ENCODE results near the gene FXYD7.

FXYD7 gene

DNA sequence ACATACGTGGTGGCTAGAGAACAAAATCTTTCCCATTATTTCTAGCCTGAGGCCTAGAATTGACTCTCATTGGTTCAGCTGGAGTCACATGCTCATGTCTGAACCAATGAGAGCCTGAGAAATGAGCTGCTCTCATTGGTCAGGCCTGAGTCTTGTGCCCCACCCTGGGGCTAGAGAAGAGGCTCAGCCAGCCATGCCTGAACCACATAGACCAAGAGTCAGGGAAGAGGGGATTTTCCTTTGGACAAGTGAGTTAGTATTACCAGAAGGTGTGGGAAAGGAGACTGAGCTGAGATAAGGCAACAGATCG, 18.3 kb downstream of the FXYD7 start:
- no peak for DNase-seq (ENCODE audit: low read depth)
- H3K4me3 ChIP-seq (ENCODE audit: low read depth, low read length): no peak overlapping the region
- TF ChIP-seq, protein P1, sequence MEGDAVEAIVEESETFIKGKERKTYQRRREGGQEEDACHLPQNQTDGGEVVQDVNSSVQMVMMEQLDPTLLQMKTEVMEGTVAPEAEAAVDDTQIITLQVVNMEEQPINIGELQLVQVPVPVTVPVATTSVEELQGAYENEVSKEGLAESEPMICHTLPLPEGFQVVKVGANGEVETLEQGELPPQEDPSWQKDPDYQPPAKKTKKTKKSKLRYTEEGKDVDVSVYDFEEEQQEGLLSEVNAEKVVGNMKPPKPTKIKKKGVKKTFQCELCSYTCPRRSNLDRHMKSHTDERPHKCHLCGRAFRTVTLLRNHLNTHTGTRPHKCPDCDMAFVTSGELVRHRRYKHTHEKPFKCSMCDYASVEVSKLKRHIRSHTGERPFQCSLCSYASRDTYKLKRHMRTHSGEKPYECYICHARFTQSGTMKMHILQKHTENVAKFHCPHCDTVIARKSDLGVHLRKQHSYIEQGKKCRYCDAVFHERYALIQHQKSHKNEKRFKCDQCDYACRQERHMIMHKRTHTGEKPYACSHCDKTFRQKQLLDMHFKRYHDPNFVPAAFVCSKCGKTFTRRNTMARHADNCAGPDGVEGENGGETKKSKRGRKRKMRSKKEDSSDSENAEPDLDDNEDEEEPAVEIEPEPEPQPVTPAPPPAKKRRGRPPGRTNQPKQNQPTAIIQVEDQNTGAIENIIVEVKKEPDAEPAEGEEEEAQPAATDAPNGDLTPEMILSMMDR (IDR thresholded peaks at IDR 0.05; ENCODE audit: control insufficient read depth, extremely low read depth, insufficient read depth): no peak

DNA sequence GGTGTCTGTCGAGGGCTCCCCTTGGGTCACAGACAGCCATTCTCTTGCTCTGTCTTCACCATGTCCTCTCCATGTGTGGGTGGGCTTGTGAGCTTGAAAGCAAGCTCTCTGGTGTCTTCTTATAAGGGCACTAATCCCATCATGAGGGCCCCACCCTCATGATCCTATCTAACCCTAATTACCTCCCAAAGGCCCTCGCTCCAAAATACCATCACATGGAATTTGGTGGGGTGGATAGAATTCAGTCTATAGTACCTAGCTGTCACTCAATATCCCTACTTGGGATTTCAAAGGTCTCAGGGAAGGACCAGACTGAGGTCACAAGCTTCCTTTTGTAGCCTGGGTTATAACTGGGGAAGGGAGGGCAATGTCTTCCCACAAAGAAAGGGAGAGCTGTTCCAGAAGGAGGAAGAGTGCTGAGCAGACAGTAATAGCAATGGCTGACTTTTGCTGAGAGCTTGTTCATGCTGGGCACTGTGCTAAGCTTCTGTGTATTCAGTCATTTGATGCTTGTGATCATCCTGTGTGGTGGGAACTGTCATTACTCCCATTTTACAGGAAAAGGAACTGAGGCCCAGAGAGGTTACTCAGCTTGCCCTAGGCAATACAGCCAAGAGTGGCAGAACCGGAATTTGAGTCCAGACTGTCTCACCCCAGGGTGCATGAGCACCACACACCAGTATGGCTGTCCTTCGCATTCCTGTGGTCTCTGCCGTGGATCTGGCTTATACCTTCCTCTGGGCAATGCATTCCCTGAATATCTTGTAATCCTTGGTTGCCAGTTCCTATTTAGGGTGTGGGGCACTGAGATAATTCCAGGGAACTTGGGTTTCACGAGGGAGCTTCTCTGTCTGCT, 19.6 kb downstream of the FXYD7 start:
- DNase-seq (ENCODE audit: low read depth): no peak
- no peak overlapping the region for H3K4me3 ChIP-seq (ENCODE audit: low read depth, low read length)

DNA sequence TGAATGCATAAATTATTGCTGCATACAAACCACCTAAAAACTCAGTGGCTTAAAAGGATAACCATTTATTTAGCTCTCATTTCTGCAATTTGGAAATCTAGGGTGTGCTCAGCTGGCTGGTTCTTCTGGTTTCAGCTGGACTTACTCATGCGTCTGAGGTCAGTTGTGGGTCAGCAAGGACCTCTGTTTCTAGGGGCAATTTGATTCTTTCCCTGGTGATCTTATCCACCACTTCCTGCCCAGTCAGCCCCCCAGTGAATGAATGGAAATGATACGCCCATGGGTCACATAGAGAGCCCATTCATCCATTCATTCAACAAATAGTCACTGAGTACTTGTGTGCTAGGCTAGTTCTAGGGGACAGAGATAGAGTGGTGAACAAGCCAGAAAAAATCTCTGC, 21.4 kb downstream of the FXYD7 start:
- no peak overlapping the region for H3K4me3 ChIP-seq (ENCODE audit: low read depth, low read length)
- TF ChIP-seq, protein P1 (IDR thresholded peaks at IDR 0.05; ENCODE audit: control insufficient read depth, extremely low read depth, insufficient read depth): no peak
- DNase-seq (ENCODE audit: low read depth): no peak

More for the DNA sequence above, 19.6 kb downstream of the FXYD7 start:
- TF ChIP-seq, protein P1 (IDR thresholded peaks at IDR 0.05; ENCODE audit: control insufficient read depth, extremely low read depth, insufficient read depth): no peak

DNA sequence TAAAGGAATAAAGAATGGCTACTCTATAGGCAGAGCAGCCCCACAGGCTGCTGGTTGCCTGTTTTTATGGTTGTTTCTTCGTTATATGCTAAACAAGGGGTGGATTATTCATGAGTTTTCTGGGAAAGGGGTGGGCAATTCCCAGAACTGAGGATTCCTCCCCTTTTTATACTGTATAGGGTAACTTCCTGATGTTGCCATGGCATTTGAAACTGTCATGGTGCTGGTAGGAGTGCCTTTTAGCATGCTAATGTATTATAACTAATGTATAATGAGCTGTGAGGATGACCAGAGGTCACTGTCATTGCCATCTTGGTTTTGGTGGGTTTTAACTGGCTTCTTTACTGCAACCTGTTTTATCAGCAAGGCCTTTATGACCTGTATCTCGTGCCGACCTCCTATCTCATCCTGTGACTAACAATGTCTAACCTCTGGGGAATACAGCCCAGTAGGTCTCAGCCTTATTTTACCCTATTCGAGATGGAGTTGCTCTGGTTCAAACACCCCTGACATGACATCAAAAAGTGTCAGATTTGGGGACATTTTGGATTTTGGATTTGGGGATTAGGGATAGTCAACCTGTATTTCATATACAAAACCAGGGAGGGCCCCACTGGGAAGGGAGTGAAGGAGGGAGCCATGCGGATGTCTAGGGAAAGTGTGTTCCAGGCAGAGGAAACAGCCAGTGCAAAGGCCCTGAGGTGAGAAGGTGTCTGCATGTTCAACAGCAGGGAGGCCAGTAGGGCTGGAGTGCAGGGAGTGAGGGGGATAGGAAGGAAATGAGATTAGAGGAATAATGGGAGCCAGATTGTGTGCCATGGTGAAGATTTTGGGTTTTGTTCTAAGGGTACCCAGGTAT, 22.4 kb downstream of the FXYD7 start:
- TF ChIP-seq, protein P1 (IDR thresholded peaks at IDR 0.05; ENCODE audit: control insufficient read depth, extremely low read depth, insufficient read depth): no peak
- DNase-seq (ENCODE audit: low read depth): no peak
- no peak overlapping the region for H3K4me3 ChIP-seq (ENCODE audit: low read depth, low read length)

DNA sequence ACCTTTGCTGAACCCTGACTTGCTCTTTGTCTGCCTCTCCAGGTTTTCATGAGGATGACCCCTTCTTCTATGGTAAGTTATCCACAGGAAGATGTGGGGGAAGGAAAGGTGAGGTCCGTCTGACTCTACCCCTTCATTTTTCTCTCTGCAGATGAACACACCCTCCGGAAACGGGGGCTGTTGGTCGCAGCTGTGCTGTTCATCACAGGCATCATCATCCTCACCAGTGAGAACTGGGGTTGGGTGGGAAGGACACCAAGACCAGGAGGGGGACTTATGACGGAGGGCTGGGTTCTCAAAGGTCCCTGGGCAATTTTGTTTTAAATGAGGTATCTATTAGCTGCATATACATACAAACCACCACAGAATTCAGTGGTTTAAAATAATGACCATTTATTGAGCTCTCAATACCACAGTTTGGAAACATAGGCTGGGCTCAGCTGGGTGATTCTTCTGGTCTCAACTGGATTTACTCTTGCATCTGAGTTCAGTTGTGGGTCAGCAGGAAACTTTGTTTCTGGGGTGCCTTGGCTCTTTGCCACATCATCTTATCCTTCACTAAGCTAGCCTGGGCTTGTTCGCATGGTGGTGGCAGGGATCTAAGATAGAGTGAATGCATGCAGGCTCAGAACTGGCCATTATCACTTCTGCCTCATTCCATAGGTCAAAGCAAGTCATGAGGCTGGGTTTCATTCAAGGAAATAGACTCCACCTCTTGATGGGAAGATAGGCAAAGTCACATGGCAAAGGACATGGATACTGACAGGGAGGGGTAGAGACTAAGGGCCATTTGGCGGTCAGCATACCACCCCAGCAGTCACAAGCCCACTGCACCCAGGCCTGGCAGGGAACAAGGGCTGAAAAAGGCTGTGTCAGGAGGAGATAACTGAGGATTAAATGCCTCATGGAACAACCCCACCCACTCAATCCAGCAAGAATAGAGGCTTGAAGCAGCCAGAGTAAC, 23.3 kb downstream of the FXYD7 start:
- no peak overlapping the region for H3K4me3 ChIP-seq (ENCODE audit: low read depth, low read length)
- no peak for DNase-seq (ENCODE audit: low read depth)
- TF ChIP-seq, protein P1 (IDR thresholded peaks at IDR 0.05; ENCODE audit: control insufficient read depth, extremely low read depth, insufficient read depth): no peak
